GM21717 (cell line): Measurements from ENCODE around the gene CC2D1A.

Experiments used
- ATAC-seq: cut with Tn5 transposase; IDR thresholded peaks from one replicate; pipeline ENCODE4 v1.9.1; 2021; ENCODE audit warnings: mild to moderate bottlenecking, moderate library complexity; ENCODE audit not compliant: unreplicated experiment

The CC2D1A gene

GRCh38 chr19:13935765-13936510 lies 29.9 kb downstream of the CC2D1A start:
- no peak for ATAC-seq

GRCh38 chr19:13937479-13938300 lies 31.7 kb downstream of the CC2D1A start:
- no peak for ATAC-seq

GRCh38 chr19:13938301-13939064 lies 32.5 kb downstream of the CC2D1A start, which contains the start of gene PODNL1:
Gene PODNL1 (minus strand): TSS chr19:13938417. CDS start chr19:13938181, 236 bp downstream.
- no peak for ATAC-seq

GRCh38 chr19:13942023-13942684 lies 36.2 kb downstream of the CC2D1A start:
- no peak for ATAC-seq

GRCh38 chr19:13946414-13946813 lies 40.4 kb downstream of the CC2D1A start:
- no peak for ATAC-seq

- no peak for ATAC-seq
Measured at GRCh38 chr19:13951043-13951442, 45.0 kb downstream of the CC2D1A start.

- no peak for ATAC-seq
Measured at GRCh38 chr19:13951799-13952153, 45.8 kb downstream of the CC2D1A start.

- peak; percentile 88 for ATAC-seq
Measured at GRCh38 chr19:13952154-13952930, 46.3 kb downstream of the CC2D1A start, which contains the start of gene DCAF15. Gene DCAF15 (plus strand): TSS chr19:13952509. CDS start chr19:13952513, 4 bp downstream.

- no peak for ATAC-seq
Measured at GRCh38 chr19:13952931-13953531, 47.0 kb downstream of the CC2D1A start.

GRCh38 chr19:13954185-13954584 lies 48.2 kb downstream of the CC2D1A start:
- no peak for ATAC-seq

- no peak for ATAC-seq
Measured at GRCh38 chr19:13955662-13956364, 49.8 kb downstream of the CC2D1A start.

GRCh38 chr19:13956365-13956744 lies 50.4 kb downstream of the CC2D1A start:
- ATAC-seq = no peak

GRCh38 chr19:13957051-13957450 lies 51.0 kb downstream of the CC2D1A start:
- no peak for ATAC-seq

GRCh38 chr19:13958043-13958442 lies 52.0 kb downstream of the CC2D1A start:
- ATAC-seq = no peak

- ATAC-seq = no peak
Measured at GRCh38 chr19:13959141-13959961, 53.4 kb downstream of the CC2D1A start.

GRCh38 chr19:13959962-13960862 lies 54.2 kb downstream of the CC2D1A start:
- ATAC-seq = no peak
